Measurements from ENCODE around the gene NOS1. TPM values are rescaled to one million over a fixed set of nuclear protein-coding genes. Genes with fewer than 3 reads are reported as not detected.

The NOS1 gene
- total RNA-seq, 1 experiment from 2014 or later, result 2.3 TPM

- Histone ChIP-seq H3K79me1 (ENCODE audit: insufficient read depth, low read depth, low read length, poor library complexity, severe bottlenecking) (no peaks in the 10 kb centered on the region), H3K23me2 (ENCODE audit: insufficient read length, low read depth, low read length, poor library complexity, severe bottlenecking) (no peaks in the 10 kb centered on the region), H3K27ac (ENCODE audit: insufficient read length, low read depth, low read length) (no peak overlapping the region), H4K91ac (ENCODE audit: insufficient read length, low read depth, low read length) (no peak overlapping the region), H2BK15ac (ENCODE audit: low read depth, low read length) (no peak overlapping the region), H2BK20ac (ENCODE audit: low read depth, low read length, poor library complexity, severe bottlenecking) (no peak overlapping the region), H3K18ac (ENCODE audit: insufficient read length, low read depth, low read length) (no peak overlapping the region), H2BK120ac (ENCODE audit: low read depth, low read length, poor library complexity, severe bottlenecking) (no peak overlapping the region), H2BK12ac (ENCODE audit: insufficient read length, low read depth, low read length) (no peak overlapping the region), H3T11ph (ENCODE audit: low read length) (no peak overlapping the region), H3K9me3 (ENCODE audit: control insufficient read depth, low read depth, low read length) (no peaks in the 10 kb centered on the region), H3K79me2 (ENCODE audit: insufficient read depth, low read length) (no peaks in the 10 kb centered on the region), H4K8ac (replicated peaks; ENCODE audit: insufficient read length, low read depth, low read length) (no peak overlapping the region), H3K56ac (ENCODE audit: insufficient read length, low read depth, low read length) (no peak overlapping the region), H2AFZ (ENCODE audit: low read length) (no peak overlapping the region), H2BK5ac (ENCODE audit: insufficient read length, low read length) (no peak overlapping the region), H4K5ac (ENCODE audit: insufficient read length, low read depth, low read length) (no peak overlapping the region), H3K4me1 (ENCODE audit: insufficient read depth, low read length) (no peaks in the 10 kb centered on the region; the same call in 1 of the 2 replicates), H2AK5ac (ENCODE audit: insufficient read length, low read length) (no peak overlapping the region), H3K9ac (ENCODE audit: extremely low read depth, insufficient read length, low read length) (no peak overlapping the region), H3K27me3 (ENCODE audit: insufficient read depth, low read length) (no peaks in the 10 kb centered on the region), H3K4ac (ENCODE audit: low read depth, low read length) (no peak overlapping the region), H3K23ac (ENCODE audit: insufficient read length, low read depth, low read length) (no peak overlapping the region), H3K4me2 (ENCODE audit: insufficient read depth, insufficient read length, low read length) (no peak overlapping the region), H4K20me1 (ENCODE audit: control insufficient read depth, insufficient read depth, insufficient read length) (no peaks in the 10 kb centered on the region), H3K14ac (ENCODE audit: insufficient read depth, low read length) (no peak overlapping the region)
- Mint-ChIP-seq H3K4me3 (no peak overlapping the region), H3K27ac (peak overlapping the region in 2 of 3 experiments; percentile 15 to 33; a peak in 3 of 7 replicates), H3K4me1 (peaks cover 8 to 25% of the 10 kb centered on the region in 2 experiments), H3K36me3 (ENCODE audit: insufficient read depth in 1 of 3, low read depth in 3 of 3) (no peaks in the 10 kb centered on the region), H3K27me3 (ENCODE audit: low read depth) (peaks cover 1% of the 10 kb centered on the region; the same call in 1 of the 2 replicates), H3K9me3 (no peaks in the 10 kb centered on the region)
- no CpG with 5 or more reads among the region's 3 CpGs for WGBS (ENCODE audit: extremely low coverage, insufficient read length, low lambda C conversion rate)
- DNase-seq, result no peak
- TF ChIP-seq, protein P1, sequence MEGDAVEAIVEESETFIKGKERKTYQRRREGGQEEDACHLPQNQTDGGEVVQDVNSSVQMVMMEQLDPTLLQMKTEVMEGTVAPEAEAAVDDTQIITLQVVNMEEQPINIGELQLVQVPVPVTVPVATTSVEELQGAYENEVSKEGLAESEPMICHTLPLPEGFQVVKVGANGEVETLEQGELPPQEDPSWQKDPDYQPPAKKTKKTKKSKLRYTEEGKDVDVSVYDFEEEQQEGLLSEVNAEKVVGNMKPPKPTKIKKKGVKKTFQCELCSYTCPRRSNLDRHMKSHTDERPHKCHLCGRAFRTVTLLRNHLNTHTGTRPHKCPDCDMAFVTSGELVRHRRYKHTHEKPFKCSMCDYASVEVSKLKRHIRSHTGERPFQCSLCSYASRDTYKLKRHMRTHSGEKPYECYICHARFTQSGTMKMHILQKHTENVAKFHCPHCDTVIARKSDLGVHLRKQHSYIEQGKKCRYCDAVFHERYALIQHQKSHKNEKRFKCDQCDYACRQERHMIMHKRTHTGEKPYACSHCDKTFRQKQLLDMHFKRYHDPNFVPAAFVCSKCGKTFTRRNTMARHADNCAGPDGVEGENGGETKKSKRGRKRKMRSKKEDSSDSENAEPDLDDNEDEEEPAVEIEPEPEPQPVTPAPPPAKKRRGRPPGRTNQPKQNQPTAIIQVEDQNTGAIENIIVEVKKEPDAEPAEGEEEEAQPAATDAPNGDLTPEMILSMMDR (conservative IDR thresholded peaks at IDR 0.05), result no peak
These were observed 27.4 kb downstream of the NOS1 start for GRCh38 chr12:117334051-117334450.
